ENCODE measurements around the gene SORCS3. TPM values are rescaled to one million over a fixed set of nuclear protein-coding genes. Genes with fewer than 3 reads are reported as not detected.

SORCS3 gene
- total and polyA plus RNA-seq, 4 donors, result 0.14 TPM; not detected in 3

DNA sequence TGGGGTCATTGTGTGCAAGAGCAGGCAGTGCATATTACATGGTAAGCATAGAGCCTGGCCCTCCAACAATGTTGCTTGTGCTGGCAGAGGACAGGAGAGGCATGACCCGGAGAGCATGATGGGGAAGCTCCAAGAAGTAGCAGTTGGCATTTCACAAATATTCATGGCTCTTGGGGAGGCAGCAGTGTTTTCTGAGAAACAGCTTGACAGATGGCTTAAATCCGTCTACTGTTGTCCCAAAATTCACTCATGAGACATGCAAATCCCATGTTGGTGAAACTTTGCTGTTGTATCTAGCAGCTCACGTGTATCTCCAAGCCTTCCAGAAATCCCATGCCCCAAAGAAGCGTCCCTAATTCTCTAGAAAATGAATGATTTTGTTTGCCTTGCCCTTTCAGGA lies 487.0 kb downstream of the SORCS3 start:
- H3K27me3 ChIP-seq (ENCODE audit: control insufficient read depth in 3 of 3, insufficient read depth in 3 of 3, low read length in 2 of 3), result no peaks in the 10 kb centered on the region
- ATAC-seq (ENCODE audit: insufficient read depth, low FRiP score) (no peak), DNase-seq (no peak)
- no peak overlapping the region for H3K9ac ChIP-seq (ENCODE audit: insufficient read depth in 1 of 2, low read length in 2 of 2)
- TF ChIP-seq, protein P1, sequence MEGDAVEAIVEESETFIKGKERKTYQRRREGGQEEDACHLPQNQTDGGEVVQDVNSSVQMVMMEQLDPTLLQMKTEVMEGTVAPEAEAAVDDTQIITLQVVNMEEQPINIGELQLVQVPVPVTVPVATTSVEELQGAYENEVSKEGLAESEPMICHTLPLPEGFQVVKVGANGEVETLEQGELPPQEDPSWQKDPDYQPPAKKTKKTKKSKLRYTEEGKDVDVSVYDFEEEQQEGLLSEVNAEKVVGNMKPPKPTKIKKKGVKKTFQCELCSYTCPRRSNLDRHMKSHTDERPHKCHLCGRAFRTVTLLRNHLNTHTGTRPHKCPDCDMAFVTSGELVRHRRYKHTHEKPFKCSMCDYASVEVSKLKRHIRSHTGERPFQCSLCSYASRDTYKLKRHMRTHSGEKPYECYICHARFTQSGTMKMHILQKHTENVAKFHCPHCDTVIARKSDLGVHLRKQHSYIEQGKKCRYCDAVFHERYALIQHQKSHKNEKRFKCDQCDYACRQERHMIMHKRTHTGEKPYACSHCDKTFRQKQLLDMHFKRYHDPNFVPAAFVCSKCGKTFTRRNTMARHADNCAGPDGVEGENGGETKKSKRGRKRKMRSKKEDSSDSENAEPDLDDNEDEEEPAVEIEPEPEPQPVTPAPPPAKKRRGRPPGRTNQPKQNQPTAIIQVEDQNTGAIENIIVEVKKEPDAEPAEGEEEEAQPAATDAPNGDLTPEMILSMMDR (IDR thresholded peaks at IDR 0.05; ENCODE audit: control extremely low read depth, extremely low read depth), result no peak
- 81 to 85% methylated on average over 4 of the region's 4 CpGs for WGBS, 2 donors
- H3K9me3 ChIP-seq (ENCODE audit: control insufficient read depth in 4 of 4, insufficient read depth in 3 of 4, low read length in 3 of 4), result no peaks in the 10 kb centered on the region
- H3K36me3 ChIP-seq (ENCODE audit: control insufficient read depth in 4 of 4, insufficient read depth in 4 of 4, low read length in 4 of 4), result no peaks in the 10 kb centered on the region
- no peaks in the 10 kb centered on the region for H3K4me1 ChIP-seq (ENCODE audit: control insufficient read depth in 5 of 5, insufficient read depth in 5 of 5, low read length in 5 of 5)
- no peak overlapping the region for H3K27ac ChIP-seq (ENCODE audit: low read depth in 1 of 2, low read length in 1 of 2)
- no peak overlapping the region for H3K4me3 ChIP-seq

DNA sequence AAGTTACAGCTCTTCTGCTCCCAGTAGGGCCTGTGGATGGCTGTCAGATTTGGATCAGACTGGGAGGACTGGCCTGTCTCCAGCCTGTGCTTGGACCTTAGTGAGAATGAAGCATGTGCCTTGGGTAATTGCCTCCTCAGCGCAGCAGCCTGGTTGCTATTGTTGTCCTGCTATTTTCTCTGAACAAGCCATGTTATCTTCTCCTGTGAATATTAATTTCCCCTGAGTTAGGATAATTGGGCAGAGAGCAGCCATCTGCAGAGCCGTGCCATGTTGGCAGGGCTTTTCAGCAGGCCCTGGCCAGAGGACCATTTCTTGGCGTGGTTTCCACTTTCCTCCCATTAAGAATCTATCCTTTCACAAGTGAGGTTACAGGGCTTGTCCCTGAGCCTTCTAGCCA lies 497.3 kb downstream of the SORCS3 start:
- Histone ChIP-seq H3K4me1 (ENCODE audit: control insufficient read depth in 5 of 5, insufficient read depth in 5 of 5, low read length in 5 of 5) (no peaks in the 10 kb centered on the region), H3K4me3 (no peak overlapping the region), H3K9ac (ENCODE audit: insufficient read depth in 1 of 2, low read length in 2 of 2) (no peak overlapping the region), H3K27me3 (ENCODE audit: control insufficient read depth in 3 of 3, insufficient read depth in 3 of 3, low read length in 2 of 3) (no peaks in the 10 kb centered on the region), H3K36me3 (ENCODE audit: control insufficient read depth in 4 of 4, insufficient read depth in 4 of 4, low read length in 4 of 4) (no peaks in the 10 kb centered on the region), H3K27ac (ENCODE audit: low read depth in 1 of 2, low read length in 1 of 2) (no peak overlapping the region), H3K9me3 (ENCODE audit: control insufficient read depth in 4 of 4, insufficient read depth in 3 of 4, low read length in 3 of 4) (peaks cover 0 to 2% (median 0%) of the 10 kb centered on the region in 4 donors)
- ATAC-seq (ENCODE audit: insufficient read depth, low FRiP score) (no peak), DNase-seq (no peak)
- WGBS, 2 donors, result 75 to 87% methylated on average over 3 of the region's 3 CpGs
- TF ChIP-seq, protein P1 (IDR thresholded peaks at IDR 0.05; ENCODE audit: control extremely low read depth, extremely low read depth), result no peak

DNA sequence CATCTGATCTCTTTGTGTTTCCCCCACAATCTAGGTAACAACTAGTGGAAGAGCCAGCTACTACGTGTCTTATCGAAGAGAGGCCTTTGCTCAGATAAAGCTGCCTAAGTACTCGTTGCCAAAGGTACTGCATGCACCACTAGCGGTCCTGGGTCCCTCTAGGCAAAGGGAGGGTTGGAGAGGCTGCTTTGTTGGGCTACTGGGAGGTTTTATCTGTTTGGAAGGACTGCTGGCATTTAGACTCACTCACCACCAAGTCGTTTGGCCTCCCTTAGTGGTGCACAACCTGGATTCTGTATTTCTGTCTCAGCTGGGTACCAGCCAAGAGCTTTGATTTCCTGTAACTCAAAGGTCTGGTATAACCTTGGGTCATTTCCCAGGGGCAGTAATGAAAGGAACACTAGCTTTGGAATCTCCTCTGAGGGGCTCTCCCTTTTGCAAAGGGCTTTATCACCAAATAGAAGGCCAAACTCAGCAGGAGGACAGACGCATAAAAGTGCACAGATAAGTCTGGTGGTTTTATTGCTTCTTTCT lies 498.3 kb downstream of the SORCS3 start:
- DNase-seq (no peak), ATAC-seq (ENCODE audit: insufficient read depth, low FRiP score) (no peak)
- TF ChIP-seq, protein P1 (IDR thresholded peaks at IDR 0.05; ENCODE audit: control extremely low read depth, extremely low read depth), result no peak
- Histone ChIP-seq H3K27ac (ENCODE audit: low read depth in 1 of 2, low read length in 1 of 2) (no peak overlapping the region), H3K9ac (ENCODE audit: insufficient read depth in 1 of 2, low read length in 2 of 2) (no peak overlapping the region), H3K36me3 (ENCODE audit: control insufficient read depth in 4 of 4, insufficient read depth in 4 of 4, low read length in 4 of 4) (no peaks in the 10 kb centered on the region), H3K4me1 (ENCODE audit: control insufficient read depth in 5 of 5, insufficient read depth in 5 of 5, low read length in 5 of 5) (no peaks in the 10 kb centered on the region), H3K27me3 (ENCODE audit: control insufficient read depth in 3 of 3, insufficient read depth in 3 of 3, low read length in 2 of 3) (no peaks in the 10 kb centered on the region), H3K9me3 (ENCODE audit: control insufficient read depth in 4 of 4, insufficient read depth in 3 of 4, low read length in 3 of 4) (peaks cover 0 to 2% (median 0%) of the 10 kb centered on the region in 4 donors), H3K4me3 (no peak overlapping the region)
- WGBS, 2 donors, result 73 to 80% methylated on average over 6 of the region's 6 CpGs

DNA sequence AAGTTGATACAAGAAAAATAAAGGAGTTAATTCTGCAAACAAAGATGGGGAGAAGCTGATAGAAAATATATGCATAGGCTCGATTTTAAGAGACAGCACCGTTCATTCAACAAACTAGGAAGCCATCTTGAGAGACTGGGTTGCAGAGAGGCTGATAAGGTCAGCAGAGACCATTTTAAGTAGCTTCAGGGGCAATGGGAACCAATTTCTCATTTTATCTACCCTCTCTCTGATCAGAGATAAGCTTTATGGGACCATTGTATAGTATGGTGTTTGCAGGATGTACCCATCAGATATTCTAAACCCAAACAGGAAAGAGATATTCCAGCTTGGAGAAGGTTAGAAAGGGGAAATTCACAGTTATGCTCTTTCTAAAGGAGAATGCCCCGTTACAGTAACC lies 499.5 kb downstream of the SORCS3 start:
- TF ChIP-seq, protein P1 (IDR thresholded peaks at IDR 0.05; ENCODE audit: control extremely low read depth, extremely low read depth), result no peak
- no peak for ATAC-seq (ENCODE audit: insufficient read depth, low FRiP score)
- Histone ChIP-seq H3K9ac (ENCODE audit: insufficient read depth in 1 of 2, low read length in 2 of 2) (no peak overlapping the region), H3K4me3 (no peak overlapping the region), H3K4me1 (ENCODE audit: control insufficient read depth in 5 of 5, insufficient read depth in 5 of 5, low read length in 5 of 5) (no peaks in the 10 kb centered on the region), H3K9me3 (ENCODE audit: control insufficient read depth in 4 of 4, insufficient read depth in 3 of 4, low read length in 3 of 4) (peaks cover 0 to 2% (median 0%) of the 10 kb centered on the region in 4 donors), H3K27me3 (ENCODE audit: control insufficient read depth in 3 of 3, insufficient read depth in 3 of 3, low read length in 2 of 3) (no peaks in the 10 kb centered on the region), H3K36me3 (ENCODE audit: control insufficient read depth in 4 of 4, insufficient read depth in 4 of 4, low read length in 4 of 4) (no peaks in the 10 kb centered on the region), H3K27ac (ENCODE audit: low read depth in 1 of 2, low read length in 1 of 2) (no peak overlapping the region)
- 66 to 72% methylated on average over 3 of the region's 3 CpGs for WGBS, 2 donors
- DNase-seq, result no peak

Data from lung (tissue), 12 donors.